Prostate gland (tissue), 2 donors: ENCODE measurements around the gene TUBB6. TPM values are rescaled to one million over a fixed set of nuclear protein-coding genes. Genes with fewer than 3 reads are reported as not detected.

Source experiments
- DNase-seq: peaks from one replicate; pipeline ENCODE4 v3.0.0-alpha.2; 2019; ENCODE audit warnings: low spot score
- H3K27ac ChIP-seq, 2 donors: fragments of 200-600 bp; sonication (generic); 2 replicates each; pipeline ENCODE4 v1.5.1; 2017 to 2019
- H3K27me3 ChIP-seq: fragments of 200-600 bp; sonication (generic); replicated peaks from 2 replicates; pipeline ENCODE4 v1.5.1; 2019; ENCODE audit not compliant: insufficient read depth
- H3K36me3 ChIP-seq, 2 donors: fragments of 200-600 bp; sonication (generic); 1 replicate in 1 of 2; 2 replicates in 1 of 2; pipeline versions ENCODE4 v1.5.1 to v1.8.1; 2017 to 2019
- H3K4me1 ChIP-seq: fragments of 200-600 bp; sonication (generic); replicated peaks from 2 replicates; pipeline ENCODE4 v1.5.1; 2019
- H3K4me3 ChIP-seq, 2 donors: fragments of 200-600 bp; sonication (generic); 2 replicates each; pipeline ENCODE4 v1.5.1; 2017 to 2019
- H3K9me3 ChIP-seq: fragments of 200-600 bp; sonication (generic); 2 replicates; pipeline ENCODE4 v1.5.1; 2017
- CTCF ChIP-seq, 4 experiments: fragments of 200-600 bp in 2 of 4; fragments of 450-650 bp in 2 of 4; sonication (generic) in 2 of 4; IDR thresholded peaks; 1 replicate in 3 of 4; 2 replicates in 1 of 4; pipeline ENCODE4 v1.5.1; 2016 to 2019; ENCODE audit warnings: antibody characterized with exemption in 4 of 4, mild to moderate bottlenecking in 2 of 4, moderate library complexity in 2 of 4
- POLR2A ChIP-seq: fragments of 450-650 bp; IDR thresholded peaks from one replicate; pipeline ENCODE4 v1.6.1; 2016; ENCODE audit warnings: antibody characterized with exemption, mild to moderate bottlenecking
- POLR2AphosphoS5 ChIP-seq: sonication (generic); formaldehyde crosslinking; IDR thresholded peaks from one replicate; pipeline ENCODE4 v1.6.1; 2017; ENCODE audit warnings: antibody characterized with exemption
- WGBS: methylation state at CpG from one replicate; pipeline ENCODE4 v1.1.5; 2018; 5-methylcytosine and 5-hydroxymethylcytosine counted together
- intact Hi-C: fragments of 100-400 bp; cut with DNase I; formaldehyde crosslinking; loops from one replicate; pipeline ENCODE4 v1.14.2; 2022
- total RNA-seq, 2 donors: library from RNA; depleted of rRNA; stranded (reverse); fragments of >200 nt; gene quantifications; one replicate each; pipeline ENCODE4 v1.1.0, GENCODE V29; 2016

Gene TUBB6
- total RNA-seq, 2 donors from 2014 or later: 51.9 to 133 TPM

- Histone ChIP-seq H3K4me1 (no peaks in the 10 kb centered on the region), H3K27me3 (no peaks in the 10 kb centered on the region), H3K27ac (no peak overlapping the region), H3K4me3 (no peak overlapping the region), H3K36me3 (no peaks in the 10 kb centered on the region), H3K9me3 (no peaks in the 10 kb centered on the region)
- intact Hi-C loops: no loop called here
- TF ChIP-seq POLR2AphosphoS5: no peak
- no peak for TF ChIP-seq CTCF (IDR thresholded peaks at IDR 0.05)
- no peak for TF ChIP-seq POLR2A
- no peak for DNase-seq
- 96% methylated on average over 4 of the region's 4 CpGs for WGBS
Observed at GRCh38 chr18:12330766-12331165, 22.7 kb downstream of the TUBB6 start.

- Histone ChIP-seq H3K4me3 (no peak overlapping the region), H3K4me1 (no peaks in the 10 kb centered on the region), H3K9me3 (no peaks in the 10 kb centered on the region), H3K27me3 (no peaks in the 10 kb centered on the region), H3K36me3 (no peaks in the 10 kb centered on the region), H3K27ac (no peak overlapping the region)
- no peak for DNase-seq
- TF ChIP-seq CTCF (IDR thresholded peaks at IDR 0.05) (no peak), POLR2AphosphoS5 (no peak), POLR2A (no peak)
- intact Hi-C loops: no loop called here
- 86% methylated on average over 10 of the region's 10 CpGs for WGBS
Observed at GRCh38 chr18:12333506-12334290, 25.7 kb downstream of the TUBB6 start.

GRCh38 chr18:12334366-12334808, 26.3 kb downstream of the TUBB6 start:
- no peaks in the 10 kb centered on the region for H3K4me1 ChIP-seq
- H3K36me3 ChIP-seq: no peaks in the 10 kb centered on the region
- WGBS: 42% methylated on average over 2 of the region's 2 CpGs
- no peak for TF ChIP-seq CTCF (IDR thresholded peaks at IDR 0.05)
- no peak for TF ChIP-seq POLR2AphosphoS5
- no peak overlapping the region for H3K27ac ChIP-seq
- intact Hi-C loops: no loop called here
- DNase-seq: no peak
- no peaks in the 10 kb centered on the region for H3K27me3 ChIP-seq
- no peak overlapping the region for H3K4me3 ChIP-seq
- no peaks in the 10 kb centered on the region for H3K9me3 ChIP-seq

GRCh38 chr18:12334863-12335262, 26.8 kb downstream of the TUBB6 start:
- H3K4me1 ChIP-seq: no peaks in the 10 kb centered on the region
- intact Hi-C loops: no loop called here
- no peak overlapping the region for H3K4me3 ChIP-seq
- H3K27ac ChIP-seq: no peak overlapping the region
- no peaks in the 10 kb centered on the region for H3K27me3 ChIP-seq
- TF ChIP-seq POLR2A (no peak), CTCF (IDR thresholded peaks at IDR 0.05) (no peak), POLR2AphosphoS5 (no peak)
- no peak for DNase-seq
- WGBS: 90% methylated on average over 2 of the region's 2 CpGs
- H3K9me3 ChIP-seq: no peaks in the 10 kb centered on the region
- no peaks in the 10 kb centered on the region for H3K36me3 ChIP-seq

- no peak overlapping the region for H3K27ac ChIP-seq
- no peak for DNase-seq
- H3K9me3 ChIP-seq: no peaks in the 10 kb centered on the region
- TF ChIP-seq POLR2A: no peak
- no peak overlapping the region for H3K4me3 ChIP-seq
- whole genome bisulfite sequencing: 76% methylated on average over 7 of the region's 7 CpGs
- no peaks in the 10 kb centered on the region for H3K4me1 ChIP-seq
- intact Hi-C loops: no loop called here
- no peaks in the 10 kb centered on the region for H3K27me3 ChIP-seq
- H3K36me3 ChIP-seq: no peaks in the 10 kb centered on the region
Observed at GRCh38 chr18:12335503-12335902, 27.5 kb downstream of the TUBB6 start.
